Neural cell (in vitro differentiated cells): Measurements from ENCODE around the gene SLAMF9.

Source experiments
- EP300 ChIP-seq: fragments of 450-650 bp; conservative IDR thresholded peaks from 2 replicates; pipeline ENCODE4 v1.6.1; 2014; ENCODE audit warnings: antibody characterized with exemption, mild to moderate bottlenecking, moderate library complexity; ENCODE audit not compliant: poor library complexity, severe bottlenecking
- EZH2 ChIP-seq: fragments of 200-600, 300-800 bp; shearing (Covaris generic), sonication (generic); IDR thresholded peaks from 2 replicates; pipeline ENCODE4 v1.6.1; 2014; ENCODE audit warnings: antibody characterized with exemption, low read length, borderline replicate concordance, mild to moderate bottlenecking; ENCODE audit not compliant: insufficient read depth, poor library complexity, severe bottlenecking
- POLR2AphosphoS5 ChIP-seq: IDR thresholded peaks from 2 replicates; pipeline ENCODE4 v1.6.1; 2012
- RAD21 ChIP-seq: fragments of 450-650 bp; conservative IDR thresholded peaks from 2 replicates; pipeline ENCODE4 v1.6.1; 2014; ENCODE audit warnings: antibody characterized with exemption, mild to moderate bottlenecking, moderate library complexity
- TAF1 ChIP-seq: IDR thresholded peaks from 2 replicates; pipeline ENCODE4 v1.6.1; 2012; ENCODE audit warnings: low read depth
- TF ChIP-seq, protein P1 (sequence below): fragments of 450-650 bp; IDR thresholded peaks from 2 replicates; pipeline ENCODE4 v1.5.1; 2014; ENCODE audit warnings: antibody characterized with exemption, mild to moderate bottlenecking, moderate library complexity; ENCODE audit not compliant: poor library complexity, severe bottlenecking

DNA sequence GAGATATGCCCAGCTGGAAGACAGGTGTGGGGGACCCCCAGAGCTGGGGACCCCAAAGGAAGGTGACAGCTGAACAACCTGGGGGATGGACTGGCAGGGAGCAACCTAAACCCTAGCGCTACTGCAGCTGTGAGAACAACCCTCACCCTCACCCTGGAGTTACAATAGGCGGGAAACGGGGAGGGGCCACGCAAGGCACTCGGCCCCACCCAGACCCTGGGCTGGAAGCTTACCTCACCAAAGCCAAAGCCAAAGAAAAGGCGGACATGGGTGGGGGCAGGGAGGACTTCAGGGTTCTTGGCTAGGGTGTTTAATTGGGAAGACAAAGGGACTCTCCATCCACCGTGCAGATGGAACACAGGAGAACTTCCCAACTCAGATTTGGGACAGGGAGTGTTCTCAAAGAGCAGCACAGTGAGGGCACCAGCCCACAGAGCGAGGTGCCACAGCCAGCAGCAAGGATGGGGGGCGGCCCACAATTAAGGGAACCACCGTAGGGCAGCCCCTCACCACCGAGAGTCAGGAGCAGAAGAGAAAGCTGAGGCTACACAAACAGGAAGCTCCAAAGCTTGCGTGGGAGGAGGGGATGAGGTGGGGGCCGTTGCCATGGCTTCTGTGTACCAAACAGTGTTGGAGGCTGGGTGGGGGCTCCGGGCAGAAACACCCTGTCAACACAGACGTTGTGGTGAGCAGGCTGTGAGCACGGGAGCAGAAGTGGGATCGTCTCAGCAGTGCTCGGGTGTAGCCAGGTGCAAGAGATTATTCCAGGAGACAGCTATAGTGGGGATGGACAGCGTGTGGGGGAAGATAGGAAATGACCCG, 30.6 kb downstream of the SLAMF9 start:
- TF ChIP-seq POLR2AphosphoS5: no peak
- TF ChIP-seq, protein P1, sequence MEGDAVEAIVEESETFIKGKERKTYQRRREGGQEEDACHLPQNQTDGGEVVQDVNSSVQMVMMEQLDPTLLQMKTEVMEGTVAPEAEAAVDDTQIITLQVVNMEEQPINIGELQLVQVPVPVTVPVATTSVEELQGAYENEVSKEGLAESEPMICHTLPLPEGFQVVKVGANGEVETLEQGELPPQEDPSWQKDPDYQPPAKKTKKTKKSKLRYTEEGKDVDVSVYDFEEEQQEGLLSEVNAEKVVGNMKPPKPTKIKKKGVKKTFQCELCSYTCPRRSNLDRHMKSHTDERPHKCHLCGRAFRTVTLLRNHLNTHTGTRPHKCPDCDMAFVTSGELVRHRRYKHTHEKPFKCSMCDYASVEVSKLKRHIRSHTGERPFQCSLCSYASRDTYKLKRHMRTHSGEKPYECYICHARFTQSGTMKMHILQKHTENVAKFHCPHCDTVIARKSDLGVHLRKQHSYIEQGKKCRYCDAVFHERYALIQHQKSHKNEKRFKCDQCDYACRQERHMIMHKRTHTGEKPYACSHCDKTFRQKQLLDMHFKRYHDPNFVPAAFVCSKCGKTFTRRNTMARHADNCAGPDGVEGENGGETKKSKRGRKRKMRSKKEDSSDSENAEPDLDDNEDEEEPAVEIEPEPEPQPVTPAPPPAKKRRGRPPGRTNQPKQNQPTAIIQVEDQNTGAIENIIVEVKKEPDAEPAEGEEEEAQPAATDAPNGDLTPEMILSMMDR: no peak
- TF ChIP-seq EZH2: no peak
- TF ChIP-seq TAF1: no peak
- TF ChIP-seq EP300: no peak
- no peak for TF ChIP-seq RAD21
